BE2C (cell line): Measurements from ENCODE around the gene MAL.

Experiments used
- DNase-seq: peaks from one replicate; pipeline ENCODE4 v3.0.0-alpha.2; 2020
- H3K27me3 ChIP-seq: fragments of 250-450 bp; sonication (Bioruptor Pico); 2 replicates; pipeline ENCODE4 v1.5.1; 2020; ENCODE audit warnings: mild to moderate bottlenecking
- H3K36me3 ChIP-seq: fragments of 250-450 bp; sonication (Bioruptor Pico); 2 replicates; pipeline ENCODE4 v1.5.1; 2020; ENCODE audit warnings: mild to moderate bottlenecking
- H3K4me1 ChIP-seq: fragments of 250-450 bp; sonication (Bioruptor Pico); 2 replicates; pipeline ENCODE4 v1.5.1; 2020
- H3K4me3 ChIP-seq: 2 replicates; pipeline ENCODE4 v1.5.1; 2011; ENCODE audit warnings: low read depth, low read length
- H3K9me3 ChIP-seq: fragments of 250-450 bp; sonication (Bioruptor Pico); 2 replicates; pipeline ENCODE4 v1.5.1; 2020
- TF ChIP-seq, protein P1 (sequence below): IDR thresholded peaks from 2 replicates; pipeline ENCODE4 v1.5.1; 2012; ENCODE audit warnings: mild to moderate bottlenecking, low read depth, low read length

MAL gene

GRCh38 chr2:95058989-95059641 lies 33.6 kb downstream of the MAL start:
- Histone ChIP-seq H3K36me3 (no peaks in the 10 kb centered on the region), H3K4me1 (no peaks in the 10 kb centered on the region), H3K4me3 (no peak overlapping the region), H3K27me3 (no peaks in the 10 kb centered on the region), H3K9me3 (no peaks in the 10 kb centered on the region)
- no peak for DNase-seq
- TF ChIP-seq, protein P1, sequence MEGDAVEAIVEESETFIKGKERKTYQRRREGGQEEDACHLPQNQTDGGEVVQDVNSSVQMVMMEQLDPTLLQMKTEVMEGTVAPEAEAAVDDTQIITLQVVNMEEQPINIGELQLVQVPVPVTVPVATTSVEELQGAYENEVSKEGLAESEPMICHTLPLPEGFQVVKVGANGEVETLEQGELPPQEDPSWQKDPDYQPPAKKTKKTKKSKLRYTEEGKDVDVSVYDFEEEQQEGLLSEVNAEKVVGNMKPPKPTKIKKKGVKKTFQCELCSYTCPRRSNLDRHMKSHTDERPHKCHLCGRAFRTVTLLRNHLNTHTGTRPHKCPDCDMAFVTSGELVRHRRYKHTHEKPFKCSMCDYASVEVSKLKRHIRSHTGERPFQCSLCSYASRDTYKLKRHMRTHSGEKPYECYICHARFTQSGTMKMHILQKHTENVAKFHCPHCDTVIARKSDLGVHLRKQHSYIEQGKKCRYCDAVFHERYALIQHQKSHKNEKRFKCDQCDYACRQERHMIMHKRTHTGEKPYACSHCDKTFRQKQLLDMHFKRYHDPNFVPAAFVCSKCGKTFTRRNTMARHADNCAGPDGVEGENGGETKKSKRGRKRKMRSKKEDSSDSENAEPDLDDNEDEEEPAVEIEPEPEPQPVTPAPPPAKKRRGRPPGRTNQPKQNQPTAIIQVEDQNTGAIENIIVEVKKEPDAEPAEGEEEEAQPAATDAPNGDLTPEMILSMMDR, result no peak

DNA sequence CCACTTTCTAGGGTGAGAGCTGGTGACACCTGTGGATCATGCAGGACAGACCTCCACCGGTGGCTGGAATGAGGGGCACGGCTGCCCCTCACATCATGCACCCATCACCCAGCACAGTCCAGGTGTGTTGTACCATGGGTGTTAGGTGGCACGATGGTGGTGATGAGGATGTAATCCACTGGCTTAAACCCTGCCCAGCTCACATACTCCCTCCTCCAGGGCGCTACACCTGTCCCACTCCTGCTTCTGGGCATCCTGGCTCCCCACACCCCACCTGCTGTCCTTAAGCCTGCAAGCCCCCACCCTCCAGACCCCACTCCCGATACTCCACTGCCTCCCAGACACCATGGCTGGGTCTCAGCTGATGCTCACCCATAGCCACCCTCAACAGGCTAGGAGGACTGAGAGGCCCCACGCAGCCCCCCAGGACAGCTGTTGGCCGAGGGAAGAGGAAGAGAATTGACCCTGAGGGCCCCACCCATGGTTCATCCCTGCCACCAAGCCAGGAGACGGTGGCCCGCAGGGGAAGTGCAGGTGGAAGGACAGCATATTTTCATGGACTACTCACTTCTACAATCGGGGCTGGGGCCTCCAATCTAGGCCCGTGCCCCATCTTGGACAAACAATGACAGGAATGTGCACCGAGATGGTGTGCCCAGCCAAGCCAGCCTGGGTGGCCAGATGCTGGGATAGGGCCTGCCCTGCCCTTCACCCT lies 34.3 kb downstream of the MAL start:
- Histone ChIP-seq H3K9me3 (no peaks in the 10 kb centered on the region), H3K4me1 (no peaks in the 10 kb centered on the region), H3K36me3 (no peaks in the 10 kb centered on the region), H3K4me3 (no peak overlapping the region), H3K27me3 (no peaks in the 10 kb centered on the region)
- no peak for DNase-seq
- TF ChIP-seq, protein P1, result no peak

- no peak for DNase-seq
- TF ChIP-seq, protein P1, result no peak
- H3K27me3 ChIP-seq, result no peaks in the 10 kb centered on the region
- H3K4me1 ChIP-seq, result no peaks in the 10 kb centered on the region
- no peaks in the 10 kb centered on the region for H3K36me3 ChIP-seq
- H3K4me3 ChIP-seq, result no peak overlapping the region
- no peaks in the 10 kb centered on the region for H3K9me3 ChIP-seq
Observed at GRCh38 chr2:95060446-95061118, 35.1 kb downstream of the MAL start.

DNA sequence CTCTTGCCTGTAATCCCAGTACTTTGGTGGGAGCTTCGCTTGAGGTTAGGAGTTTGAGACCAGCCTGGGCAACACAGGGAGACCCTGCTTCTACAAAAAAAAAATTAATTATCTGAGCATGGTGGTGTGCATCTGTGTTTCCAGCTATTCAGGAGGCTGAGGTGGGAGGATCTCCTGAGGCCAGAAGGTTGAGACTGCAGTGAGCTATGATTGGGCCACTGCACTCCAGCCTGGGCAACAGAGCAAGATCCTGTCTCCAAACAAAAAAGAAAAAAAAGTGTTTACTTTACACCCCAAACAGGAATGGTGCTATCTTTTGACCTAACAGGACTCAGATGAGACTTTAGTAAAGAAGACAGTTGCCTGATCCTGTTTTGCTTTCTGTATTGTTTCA lies 35.6 kb downstream of the MAL start:
- TF ChIP-seq, protein P1, result no peak
- H3K4me3 ChIP-seq, result no peak overlapping the region
- H3K4me1 ChIP-seq, result no peaks in the 10 kb centered on the region
- no peaks in the 10 kb centered on the region for H3K9me3 ChIP-seq
- H3K36me3 ChIP-seq, result no peaks in the 10 kb centered on the region
- no peaks in the 10 kb centered on the region for H3K27me3 ChIP-seq
- DNase-seq, result no peak

DNA sequence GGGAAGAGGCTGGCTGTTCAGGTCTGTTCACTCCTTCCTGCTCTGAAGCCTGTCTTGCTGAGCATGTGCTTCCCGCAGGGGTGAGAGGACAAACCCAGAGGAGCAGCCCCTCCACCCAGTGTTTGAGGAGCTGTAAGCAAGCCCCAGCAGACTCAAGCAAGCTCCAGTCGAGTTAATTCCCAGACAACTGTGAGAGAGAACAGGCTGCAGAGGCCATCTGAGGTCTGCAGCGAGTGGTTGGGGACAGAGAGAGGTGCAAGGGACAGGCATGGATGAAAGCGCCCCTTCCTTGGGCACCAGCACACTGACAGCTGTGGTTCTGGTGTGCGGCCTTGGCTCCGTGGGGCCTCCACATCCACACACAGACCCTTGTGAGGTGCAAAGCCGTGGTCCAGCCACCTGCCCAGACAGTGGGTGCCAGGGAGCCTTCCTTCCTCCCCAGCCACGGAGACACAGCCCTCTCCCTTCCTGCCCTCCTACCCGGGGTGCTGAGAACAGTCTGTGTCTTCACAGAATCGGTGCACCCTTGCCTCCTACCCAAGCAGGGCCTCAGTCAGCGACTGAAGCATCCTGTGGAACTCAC lies 36.2 kb downstream of the MAL start:
- H3K27me3 ChIP-seq, result no peaks in the 10 kb centered on the region
- TF ChIP-seq, protein P1, result no peak

More for the DNA sequence above, 36.2 kb downstream of the MAL start:
- no peaks in the 10 kb centered on the region for H3K9me3 ChIP-seq
- DNase-seq, result no peak
- H3K36me3 ChIP-seq, result no peaks in the 10 kb centered on the region
- no peak overlapping the region for H3K4me3 ChIP-seq
- no peaks in the 10 kb centered on the region for H3K4me1 ChIP-seq
